Trophoblast cell (in vitro differentiated cells and primary cell): ENCODE results near the gene CCDC182.

Experiments used
- DNase-seq, 2 donors: peaks; one replicate each; pipeline ENCODE4 v3.0.0-alpha.2; 2016
- H2AFZ ChIP-seq: 2 replicates; pipeline ENCODE4 v1.6.1; 2013; ENCODE audit warnings: low read length, moderate library complexity, mild to moderate bottlenecking; ENCODE audit not compliant: insufficient read depth, poor library complexity
- H2AK5ac ChIP-seq: 2 replicates; pipeline ENCODE4 v1.6.1; 2013; ENCODE audit warnings: mild to moderate bottlenecking, low read length
- H2BK120ac ChIP-seq: 2 replicates; pipeline ENCODE4 v1.6.1; 2013; ENCODE audit warnings: low read length, mild to moderate bottlenecking, moderate library complexity; ENCODE audit not compliant: insufficient read depth, poor library complexity
- H2BK12ac ChIP-seq: 2 replicates; pipeline ENCODE4 v1.6.1; 2013; ENCODE audit warnings: mild to moderate bottlenecking, low read length, moderate library complexity
- H2BK5ac ChIP-seq: 2 replicates; pipeline ENCODE4 v1.6.1; 2013; ENCODE audit warnings: low read length, low read depth, moderate library complexity, mild to moderate bottlenecking; ENCODE audit not compliant: poor library complexity
- H3K14ac ChIP-seq: 2 replicates; pipeline ENCODE4 v1.6.1; 2013; ENCODE audit warnings: mild to moderate bottlenecking, low read length
- H3K18ac ChIP-seq: 2 replicates; pipeline ENCODE4 v1.6.1; 2013; ENCODE audit warnings: mild to moderate bottlenecking, low read length
- H3K23ac ChIP-seq: 2 replicates; pipeline ENCODE4 v1.6.1; 2013; ENCODE audit warnings: low read length
- H3K27ac ChIP-seq: 2 replicates; pipeline ENCODE4 v1.5.1; 2013; ENCODE audit warnings: low read depth, mild to moderate bottlenecking, inconsistent platforms, low read length, moderate library complexity
- H3K27me3 ChIP-seq: 2 replicates; pipeline ENCODE4 v1.6.1; 2013; ENCODE audit warnings: inconsistent platforms, mild to moderate bottlenecking, low read length, moderate library complexity; ENCODE audit not compliant: insufficient read depth
- H3K36me3 ChIP-seq, 2 experiments: 1 replicate in 1 of 2; 2 replicates in 1 of 2; pipeline ENCODE4 v1.6.1; 2013; ENCODE audit warnings: low read length in 2 of 2, mild to moderate bottlenecking in 2 of 2, moderate library complexity in 1 of 2; ENCODE audit not compliant: insufficient read depth in 2 of 2, control insufficient read depth in 1 of 2
- H3K4ac ChIP-seq: 2 replicates; pipeline ENCODE4 v1.6.1; 2013; ENCODE audit warnings: low read depth, mild to moderate bottlenecking, low read length, moderate library complexity
- H3K4me1 ChIP-seq, 2 experiments: 1 replicate in 1 of 2; 2 replicates in 1 of 2; pipeline ENCODE4 v1.6.1; 2013; ENCODE audit warnings: low read length in 2 of 2, mild to moderate bottlenecking in 2 of 2, moderate library complexity in 1 of 2; ENCODE audit not compliant: insufficient read depth in 2 of 2, control insufficient read depth in 1 of 2
- H3K4me2 ChIP-seq: 2 replicates; pipeline ENCODE4 v1.6.1; 2013; ENCODE audit warnings: inconsistent platforms, mild to moderate bottlenecking, low read length, moderate library complexity
- H3K4me3 ChIP-seq: 2 replicates; pipeline ENCODE4 v1.5.1; 2013; ENCODE audit warnings: mild to moderate bottlenecking, low read depth, low read length, inconsistent platforms
- H3K79me1 ChIP-seq: one replicate; pipeline ENCODE4 v1.6.1; 2013; ENCODE audit warnings: low read length
- H3K79me2 ChIP-seq: 2 replicates; pipeline ENCODE4 v1.6.1; 2013; ENCODE audit warnings: low read length, mild to moderate bottlenecking; ENCODE audit not compliant: control insufficient read depth, insufficient read depth, poor library complexity
- H3K9ac ChIP-seq: 2 replicates; pipeline ENCODE4 v1.6.1; 2013; ENCODE audit warnings: mild to moderate bottlenecking, low read length
- H3K9me3 ChIP-seq: 2 replicates; pipeline ENCODE4 v1.6.1; 2013; ENCODE audit warnings: low read depth, mild to moderate bottlenecking, control low read depth, inconsistent platforms, low read length; ENCODE audit not compliant: insufficient read depth
- H4K12ac ChIP-seq: 2 replicates; pipeline ENCODE4 v1.6.1; 2013; ENCODE audit warnings: low read depth, mild to moderate bottlenecking, low read length, moderate library complexity
- H4K8ac ChIP-seq: 2 replicates; pipeline ENCODE4 v1.6.1; 2013; ENCODE audit warnings: low read depth, mild to moderate bottlenecking, low read length, moderate library complexity
- H4K91ac ChIP-seq: one replicate; pipeline ENCODE4 v1.6.1; 2013; ENCODE audit warnings: low read depth, mild to moderate bottlenecking, low read length, moderate library complexity
- WGBS: extraction: QIAGEN DNeasy Blood & Tissue Kit; methylation state at CpG from one replicate; pipeline ENCODE4 v1.1.7; 2013; ENCODE audit warnings: missing lambda C conversion rate; ENCODE audit not compliant: insufficient read length, insufficient coverage; ENCODE audit errors: extremely low coverage; 5-methylcytosine and 5-hydroxymethylcytosine counted together

Gene CCDC182

GRCh38 chr17:57781386-57782061 lies 36.4 kb upstream of the CCDC182 start:
- no peak overlapping the region for H3K9ac ChIP-seq
- no peaks in the 10 kb centered on the region for H3K27me3 ChIP-seq
- H2BK5ac ChIP-seq: peak overlapping the region; percentile 45
- H3K4me2 ChIP-seq: no peak overlapping the region
- peak overlapping the region; percentile 52 for H3K14ac ChIP-seq
- peak overlapping the region; percentile 33 for H4K8ac ChIP-seq
- H3K23ac ChIP-seq: no peak overlapping the region
- peak overlapping the region; percentile 33 for H2BK12ac ChIP-seq
- H3K4ac ChIP-seq: no peak overlapping the region
- H3K27ac ChIP-seq: peak overlapping the region; percentile 7
- H3K79me1 ChIP-seq: peaks cover 11% of the 10 kb centered on the region
- WGBS: no CpG with 5 or more reads among the region's 11 CpGs
- H4K12ac ChIP-seq: no peak overlapping the region
- H3K36me3 ChIP-seq: no peaks in the 10 kb centered on the region
- no peaks in the 10 kb centered on the region for H3K9me3 ChIP-seq
- H2BK120ac ChIP-seq: peak overlapping the region; percentile 48
- no peak overlapping the region for H3K4me3 ChIP-seq
- peaks cover 7 to 10% of the 10 kb centered on the region in 2 experiments for H3K4me1 ChIP-seq
- H2AK5ac ChIP-seq: peak overlapping the region; percentile 81
- H4K91ac ChIP-seq: peak overlapping the region; percentile 78
- H2AFZ ChIP-seq: peak overlapping the region; percentile 17
- no peak for DNase-seq
- H3K79me2 ChIP-seq: no peaks in the 10 kb centered on the region
- H3K18ac ChIP-seq: no peak overlapping the region

GRCh38 chr17:57779706-57780105 lies 34.6 kb upstream of the CCDC182 start:
- no peak overlapping the region for H3K4ac ChIP-seq
- no peak overlapping the region for H3K23ac ChIP-seq
- H3K27ac ChIP-seq: no peak overlapping the region
- no peaks in the 10 kb centered on the region for H3K79me2 ChIP-seq
- no peaks in the 10 kb centered on the region for H3K36me3 ChIP-seq
- no peak overlapping the region for H3K9ac ChIP-seq
- no peak overlapping the region for H2BK5ac ChIP-seq
- WGBS: no CpG with 5 or more reads among the region's 2 CpGs
- H3K4me2 ChIP-seq: no peak overlapping the region
- H4K8ac ChIP-seq: no peak overlapping the region
- no peak overlapping the region for H2BK120ac ChIP-seq
- no peak overlapping the region for H3K14ac ChIP-seq
- no peak overlapping the region for H3K4me3 ChIP-seq
- no peak overlapping the region for H3K18ac ChIP-seq
- H3K4me1 ChIP-seq: peaks cover 7 to 10% of the 10 kb centered on the region in 2 experiments
- no peak overlapping the region for H4K91ac ChIP-seq
- peaks cover 11% of the 10 kb centered on the region for H3K79me1 ChIP-seq
- no peaks in the 10 kb centered on the region for H3K27me3 ChIP-seq
- DNase-seq: no peak
- no peak overlapping the region for H4K12ac ChIP-seq
- H2BK12ac ChIP-seq: no peak overlapping the region
- H3K9me3 ChIP-seq: no peaks in the 10 kb centered on the region
- H2AK5ac ChIP-seq: no peak overlapping the region
- no peak overlapping the region for H2AFZ ChIP-seq

GRCh38 chr17:57778306-57778705 lies 33.2 kb upstream of the CCDC182 start:
- H4K12ac ChIP-seq: no peak overlapping the region
- DNase-seq: no peak
- no peaks in the 10 kb centered on the region for H3K27me3 ChIP-seq
- no peak overlapping the region for H3K23ac ChIP-seq
- no peak overlapping the region for H3K9ac ChIP-seq
- no peak overlapping the region for H3K4ac ChIP-seq
- H2BK12ac ChIP-seq: no peak overlapping the region
- no peak overlapping the region for H2AFZ ChIP-seq
- H2BK120ac ChIP-seq: no peak overlapping the region
- no peak overlapping the region for H4K91ac ChIP-seq
- H3K79me1 ChIP-seq: peaks cover 11% of the 10 kb centered on the region
- H2AK5ac ChIP-seq: no peak overlapping the region
- no peak overlapping the region for H4K8ac ChIP-seq
- H3K4me3 ChIP-seq: no peak overlapping the region
- no peaks in the 10 kb centered on the region for H3K79me2 ChIP-seq
- no peak overlapping the region for H2BK5ac ChIP-seq
- no peak overlapping the region for H3K18ac ChIP-seq
- H3K14ac ChIP-seq: no peak overlapping the region
- H3K27ac ChIP-seq: no peak overlapping the region
- WGBS: no CpG with 5 or more reads among the region's 6 CpGs
- no peak overlapping the region for H3K4me2 ChIP-seq
- H3K36me3 ChIP-seq: no peaks in the 10 kb centered on the region
- no peaks in the 10 kb centered on the region for H3K9me3 ChIP-seq
- peaks cover 7 to 13% of the 10 kb centered on the region in 2 experiments for H3K4me1 ChIP-seq

- H2BK5ac ChIP-seq: no peak overlapping the region
- H3K14ac ChIP-seq: no peak overlapping the region
- DNase-seq: no peak
- H2AFZ ChIP-seq: no peak overlapping the region
- no peak overlapping the region for H3K4me2 ChIP-seq
- H3K27ac ChIP-seq: no peak overlapping the region
- H3K79me2 ChIP-seq: no peaks in the 10 kb centered on the region
- peaks cover 2 to 8% of the 10 kb centered on the region in 2 experiments for H3K4me1 ChIP-seq
- no peaks in the 10 kb centered on the region for H3K27me3 ChIP-seq
- peak overlapping the region; percentile 32 for H2BK12ac ChIP-seq
- H3K23ac ChIP-seq: no peak overlapping the region
- no peaks in the 10 kb centered on the region for H3K9me3 ChIP-seq
- peak overlapping the region; percentile 45 for H2AK5ac ChIP-seq
- H3K9ac ChIP-seq: no peak overlapping the region
- H3K4me3 ChIP-seq: no peak overlapping the region
- no peak overlapping the region for H4K8ac ChIP-seq
- H4K12ac ChIP-seq: no peak overlapping the region
- no peak overlapping the region for H3K18ac ChIP-seq
- H3K79me1 ChIP-seq: peaks cover 1% of the 10 kb centered on the region
- H3K36me3 ChIP-seq: no peaks in the 10 kb centered on the region
- H4K91ac ChIP-seq: peak overlapping the region; percentile 42
- WGBS: no CpG with 5 or more reads among the region's 12 CpGs
- H3K4ac ChIP-seq: no peak overlapping the region
- H2BK120ac ChIP-seq: no peak overlapping the region
These were observed 31.3 kb upstream of the CCDC182 start for GRCh38 chr17:57776366-57776765.
